Activated naive CD8-positive, alpha-beta T cell treated with anti-CD3 and anti-CD28 coated beads for 36 hours (primary cell): ENCODE data around the gene PSMD3. TPM values are rescaled to one million over a fixed set of nuclear protein-coding genes. Genes with fewer than 3 reads are reported as not detected.
"Not testable (repeated sequence)": the region's sequence is repeated elsewhere in the genome, so short reads cannot be mapped to it uniquely, and the experiment has no call there.

Experiments
- DNase-seq: peaks from one replicate; pipeline ENCODE4 v3.0.0; 2021
- H3K27ac Mint-ChIP-seq: one replicate; pipeline ENCODE4 v1.8.0; 2022; ENCODE audit warnings: mild to moderate bottlenecking, moderate library complexity, mixed read lengths
- H3K27me3 Mint-ChIP-seq: one replicate; pipeline ENCODE4 v1.8.0; 2022; ENCODE audit warnings: mild to moderate bottlenecking, mixed read lengths
- H3K36me3 Mint-ChIP-seq: one replicate; pipeline ENCODE4 v1.8.0; 2021; ENCODE audit warnings: mild to moderate bottlenecking, mixed read lengths
- H3K4me1 Mint-ChIP-seq: one replicate; pipeline ENCODE4 v1.8.0; 2021; ENCODE audit warnings: mixed read lengths
- H3K4me3 Mint-ChIP-seq: one replicate; pipeline ENCODE4 v1.8.0; 2022; ENCODE audit warnings: mild to moderate bottlenecking, moderate library complexity, mixed read lengths
- H3K9me3 Mint-ChIP-seq: one replicate; pipeline ENCODE4 v1.8.0; 2022; ENCODE audit warnings: mixed read lengths
- total RNA-seq, 2 experiments: library from RNA; stranded (reverse); gene quantifications; one replicate each; pipeline ENCODE4 v1.2.3, GENCODE V29; 2021

Gene PSMD3
- total RNA-seq, 2 experiments from 2014 or later, result 173 to 177 TPM

DNA sequence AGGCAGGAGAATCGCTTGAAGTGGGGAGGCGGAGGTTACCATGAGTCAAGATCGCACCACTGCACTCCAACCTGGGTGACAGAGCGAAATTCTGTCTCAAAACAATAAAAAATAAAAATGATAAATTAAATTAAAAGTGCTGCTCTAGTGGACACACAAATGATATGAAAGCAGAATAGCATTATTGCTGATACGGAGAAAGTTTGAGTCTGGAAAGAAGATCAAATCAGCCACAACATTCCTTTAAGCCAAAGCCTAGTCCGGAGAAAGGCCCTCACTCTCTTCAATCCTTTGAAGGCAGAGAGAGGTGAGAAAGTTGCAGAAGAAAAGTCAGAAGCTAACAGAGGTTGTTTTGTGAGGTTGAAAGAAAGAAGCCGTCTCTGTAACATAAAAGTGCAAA, 19.6 kb downstream of the PSMD3 start:
- Mint-ChIP-seq H3K4me3 (no peak overlapping the region), H3K36me3 (peaks cover 10% of the 10 kb centered on the region), H3K27ac (no peak overlapping the region), H3K9me3 (no peaks in the 10 kb centered on the region), H3K27me3 (no peaks in the 10 kb centered on the region), H3K4me1 (peaks cover 6% of the 10 kb centered on the region)
- no peak for DNase-seq

GRCh38 chr17:40001335-40001734, 20.7 kb downstream of the PSMD3 start:
- not testable (repeated sequence) for H3K27ac Mint-ChIP-seq, H3K9me3 Mint-ChIP-seq, H3K36me3 Mint-ChIP-seq, DNase-seq, H3K4me3 Mint-ChIP-seq, H3K27me3 Mint-ChIP-seq, H3K4me1 Mint-ChIP-seq

DNA sequence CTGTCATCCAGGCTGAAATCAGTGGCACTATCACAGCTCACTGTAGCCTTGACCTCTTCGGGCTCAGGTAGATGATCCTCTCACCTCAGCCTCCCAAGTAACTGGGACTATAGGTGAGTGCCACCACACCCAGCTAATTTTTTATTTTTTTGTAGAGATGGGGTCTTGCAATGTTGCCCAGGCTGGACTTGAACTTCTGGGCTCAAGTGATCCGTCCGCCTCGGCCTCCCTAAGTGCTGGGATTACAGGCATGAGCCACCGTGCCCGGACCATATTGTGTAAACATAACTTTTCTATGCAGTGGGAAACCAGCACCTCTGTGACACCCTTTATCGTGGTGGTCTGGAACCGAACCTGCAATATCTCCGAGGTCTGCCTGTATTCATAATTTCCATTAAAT, 23.5 kb downstream of the PSMD3 start:
- Mint-ChIP-seq H3K4me3 (no peak overlapping the region), H3K27me3 (no peaks in the 10 kb centered on the region), H3K9me3 (no peaks in the 10 kb centered on the region), H3K4me1 (peaks cover 4% of the 10 kb centered on the region), H3K27ac (no peak overlapping the region), H3K36me3 (no peaks in the 10 kb centered on the region)
- no peak for DNase-seq

GRCh38 chr17:40004712-40005111, 24.1 kb downstream of the PSMD3 start:
- Mint-ChIP-seq H3K36me3 (no peaks in the 10 kb centered on the region), H3K9me3 (no peaks in the 10 kb centered on the region), H3K4me3 (no peak overlapping the region), H3K27ac (no peak overlapping the region), H3K4me1 (no peaks in the 10 kb centered on the region), H3K27me3 (no peaks in the 10 kb centered on the region)
- DNase-seq, result no peak

DNA sequence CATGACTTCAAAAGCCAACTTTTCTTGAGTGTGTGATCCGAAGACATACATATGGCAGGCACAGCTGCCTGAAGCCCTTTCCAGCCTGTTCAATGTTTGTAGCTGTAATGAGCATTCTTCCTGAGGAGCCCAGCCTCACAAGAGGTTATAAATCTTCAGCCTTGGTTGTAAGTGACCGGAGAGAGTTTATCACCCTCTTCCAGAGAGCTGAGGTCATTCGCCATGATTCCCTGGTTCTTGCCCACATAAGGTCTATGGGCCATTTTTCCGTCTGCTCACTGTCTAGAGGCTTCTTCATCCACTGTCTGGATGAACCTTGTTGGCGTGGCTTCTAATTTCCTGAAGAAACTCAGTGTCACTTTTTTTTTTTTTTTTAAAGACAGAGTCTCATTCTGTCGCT, 24.9 kb downstream of the PSMD3 start:
- H3K36me3 Mint-ChIP-seq, result no peaks in the 10 kb centered on the region
- no peaks in the 10 kb centered on the region for H3K27me3 Mint-ChIP-seq
- H3K27ac Mint-ChIP-seq, result no peak overlapping the region
- H3K4me3 Mint-ChIP-seq, result no peak overlapping the region
- DNase-seq, result no peak
- H3K4me1 Mint-ChIP-seq, result peaks cover 5% of the 10 kb centered on the region
- no peaks in the 10 kb centered on the region for H3K9me3 Mint-ChIP-seq

- peaks cover 12% of the 10 kb centered on the region for H3K4me1 Mint-ChIP-seq
- H3K4me3 Mint-ChIP-seq, H3K27ac Mint-ChIP-seq, H3K27me3 Mint-ChIP-seq, DNase-seq, H3K9me3 Mint-ChIP-seq, H3K36me3 Mint-ChIP-seq: not testable (repeated sequence)
Observed at GRCh38 chr17:40010946-40011500, 30.4 kb downstream of the PSMD3 start.

- DNase-seq, H3K36me3 Mint-ChIP-seq, H3K4me3 Mint-ChIP-seq, H3K27me3 Mint-ChIP-seq, H3K27ac Mint-ChIP-seq, H3K9me3 Mint-ChIP-seq: not testable (repeated sequence)
- H3K4me1 Mint-ChIP-seq, result peaks cover 12% of the 10 kb centered on the region
Observed at GRCh38 chr17:40012017-40012647, 31.5 kb downstream of the PSMD3 start.

DNA sequence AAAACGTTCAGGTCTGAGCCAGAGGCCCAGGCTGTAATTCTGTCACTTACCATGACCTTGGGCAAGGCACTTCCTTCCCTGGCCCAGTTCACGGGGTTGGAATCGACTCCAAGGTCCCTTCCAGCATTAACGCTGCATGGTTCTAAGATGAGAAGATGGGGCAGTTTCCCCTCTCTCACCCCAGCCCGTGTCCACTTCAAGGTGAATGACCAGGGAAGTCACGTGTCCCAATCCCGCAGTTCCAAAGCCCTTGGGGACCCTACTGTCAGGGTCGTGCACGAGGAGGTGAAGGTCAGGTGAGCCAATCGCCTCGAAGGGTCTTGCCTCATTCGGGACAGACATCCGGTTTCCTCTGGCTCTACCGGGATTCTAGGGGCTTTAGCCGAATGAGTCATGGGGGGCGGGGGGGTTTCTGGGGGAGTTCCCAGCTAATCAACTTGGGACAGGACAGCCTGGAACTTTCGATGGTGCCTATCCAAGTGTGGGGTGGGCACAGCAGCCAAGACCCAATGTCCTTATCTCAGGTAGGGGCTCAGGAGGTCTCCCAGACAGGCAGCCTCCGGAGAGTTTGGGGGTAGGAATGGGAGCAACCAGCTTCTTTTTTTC, 33.9 kb downstream of the PSMD3 start:
- DNase-seq, result no peak
- peaks cover 6% of the 10 kb centered on the region for H3K27me3 Mint-ChIP-seq
- H3K36me3 Mint-ChIP-seq, result no peaks in the 10 kb centered on the region
- no peaks in the 10 kb centered on the region for H3K9me3 Mint-ChIP-seq
- no peak overlapping the region for H3K4me3 Mint-ChIP-seq
- H3K27ac Mint-ChIP-seq, result no peak overlapping the region
- peaks cover 12% of the 10 kb centered on the region for H3K4me1 Mint-ChIP-seq

GRCh38 chr17:40015005-40015997, 34.7 kb downstream of the PSMD3 start, which contains the start of gene CSF3:
TSS of gene CSF3 (plus strand) at chr17:40015440. CDS start at chr17:40015475, 35 bp downstream.
- Mint-ChIP-seq H3K27ac (no peak within 1 kb of the TSS), H3K36me3 (peaks cover 4% of the 10 kb centered on the region), H3K4me3 (no peak within 1 kb of the TSS), H3K27me3 (peaks cover 6% of the 10 kb centered on the region), H3K4me1 (peaks cover 8% of the 10 kb centered on the region), H3K9me3 (no peaks in the 10 kb centered on the region)
- no peak for DNase-seq

DNA sequence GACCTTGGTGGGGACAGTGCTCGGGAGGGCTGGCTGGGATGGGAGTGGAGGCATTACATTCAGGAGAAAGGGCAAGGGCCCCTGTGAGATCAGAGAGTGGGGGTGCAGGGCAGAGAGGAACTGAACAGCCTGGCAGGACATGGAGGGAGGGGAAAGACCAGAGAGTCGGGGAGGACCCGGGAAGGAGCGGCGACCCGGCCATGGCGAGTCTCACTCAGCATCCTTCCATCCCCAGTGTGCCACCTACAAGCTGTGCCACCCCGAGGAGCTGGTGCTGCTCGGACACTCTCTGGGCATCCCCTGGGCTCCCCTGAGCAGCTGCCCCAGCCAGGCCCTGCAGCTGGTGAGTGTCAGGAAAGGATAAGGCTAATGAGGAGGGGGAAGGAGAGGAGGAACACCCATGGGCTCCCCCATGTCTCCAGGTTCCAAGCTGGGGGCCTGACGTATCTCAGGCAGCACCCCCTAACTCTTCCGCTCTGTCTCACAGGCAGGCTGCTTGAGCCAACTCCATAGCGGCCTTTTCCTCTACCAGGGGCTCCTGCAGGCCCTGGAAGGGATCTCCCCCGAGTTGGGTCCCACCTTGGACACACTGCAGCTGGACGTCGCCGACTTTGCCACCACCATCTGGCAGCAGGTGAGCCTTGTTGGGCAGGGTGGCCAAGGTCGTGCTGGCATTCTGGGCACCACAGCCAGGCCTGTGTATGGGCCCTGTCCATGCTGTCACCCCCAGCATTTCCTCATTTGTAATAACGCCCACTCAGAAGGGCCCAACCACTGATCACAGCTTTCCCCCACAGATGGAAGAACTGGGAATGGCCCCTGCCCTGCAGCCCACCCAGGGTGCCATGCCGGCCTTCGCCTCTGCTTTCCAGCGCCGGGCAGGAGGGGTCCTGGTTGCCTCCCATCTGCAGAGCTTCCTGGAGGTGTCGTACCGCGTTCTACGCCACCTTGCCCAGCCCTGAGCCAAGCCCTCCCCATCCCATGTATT, 35.7 kb downstream of the PSMD3 start:
- no peak overlapping the region for H3K4me3 Mint-ChIP-seq
- DNase-seq, result no peak

GRCh38 chr17:40017422-40018080, 36.9 kb downstream of the PSMD3 start:
- no peak overlapping the region for H3K27ac Mint-ChIP-seq
- no peak overlapping the region for H3K4me3 Mint-ChIP-seq
- H3K9me3 Mint-ChIP-seq, result no peaks in the 10 kb centered on the region
- H3K4me1 Mint-ChIP-seq, result peaks cover 4% of the 10 kb centered on the region
- H3K36me3 Mint-ChIP-seq, result peaks cover 10% of the 10 kb centered on the region
- DNase-seq, result no peak
- peaks cover 3% of the 10 kb centered on the region for H3K27me3 Mint-ChIP-seq

More for the DNA sequence above, 35.7 kb downstream of the PSMD3 start:
- H3K4me1 Mint-ChIP-seq, result peaks cover 7% of the 10 kb centered on the region
- peaks cover 5% of the 10 kb centered on the region for H3K36me3 Mint-ChIP-seq
- no peaks in the 10 kb centered on the region for H3K9me3 Mint-ChIP-seq
- H3K27me3 Mint-ChIP-seq, result peaks cover 6% of the 10 kb centered on the region
- H3K27ac Mint-ChIP-seq, result no peak overlapping the region

- H3K27ac Mint-ChIP-seq, result no peak overlapping the region
- H3K9me3 Mint-ChIP-seq, result no peaks in the 10 kb centered on the region
- no peak for DNase-seq
- peaks cover 10% of the 10 kb centered on the region for H3K36me3 Mint-ChIP-seq
- peaks cover 4% of the 10 kb centered on the region for H3K4me1 Mint-ChIP-seq
- no peak overlapping the region for H3K4me3 Mint-ChIP-seq
- H3K27me3 Mint-ChIP-seq, result no peaks in the 10 kb centered on the region
Observed at GRCh38 chr17:40018211-40019121, 37.9 kb downstream of the PSMD3 start.
